Hepatocyte (in vitro differentiated cells): ENCODE data around the gene PMAIP1. TPM values are rescaled to one million over a fixed set of nuclear protein-coding genes. Genes with fewer than 3 reads are reported as not detected.

Experiments
- DNase-seq: peaks from one replicate; pipeline ENCODE4 v3.0.0-alpha.2; 2016; ENCODE audit warnings: low spot score
- H2AFZ ChIP-seq: fragments of 200-600 bp; sonication (generic); 2 replicates; pipeline ENCODE4 v1.6.0; 2016; ENCODE audit warnings: antibody characterized with exemption, mild to moderate bottlenecking
- H3K27ac ChIP-seq: fragments of 200-600 bp; sonication (generic); 2 replicates; pipeline ENCODE4 v1.5.1; 2016; ENCODE audit warnings: mild to moderate bottlenecking
- H3K27me3 ChIP-seq: fragments of 200-600 bp; sonication (generic); 2 replicates; pipeline ENCODE4 v1.6.1; 2016
- H3K36me3 ChIP-seq: fragments of 200-600 bp; sonication (generic); replicated peaks from 2 replicates; pipeline ENCODE4 v1.5.1; 2016; ENCODE audit warnings: low read depth; ENCODE audit not compliant: insufficient read depth
- H3K4me1 ChIP-seq: fragments of 200-600 bp; sonication (generic); 2 replicates; pipeline ENCODE4 v1.5.1; 2016; ENCODE audit warnings: mild to moderate bottlenecking, moderate library complexity; ENCODE audit not compliant: insufficient read depth
- H3K4me2 ChIP-seq: fragments of 200-600 bp; sonication (generic); 2 replicates; pipeline ENCODE4 v1.6.0; 2016
- H3K4me3 ChIP-seq: fragments of 200-600 bp; sonication (generic); 2 replicates; pipeline ENCODE4 v1.5.1; 2016; ENCODE audit warnings: mild to moderate bottlenecking
- H3K79me2 ChIP-seq: fragments of 200-600 bp; sonication (generic); 2 replicates; pipeline ENCODE4 v1.6.0; 2017; ENCODE audit warnings: mild to moderate bottlenecking
- H3K9me2 ChIP-seq: fragments of 200-600 bp; sonication (generic); replicated peaks from 2 replicates; pipeline ENCODE4 v1.6.0; 2017; ENCODE audit warnings: mild to moderate bottlenecking; ENCODE audit not compliant: insufficient read depth
- H3K9me3 ChIP-seq: fragments of 200-600 bp; sonication (generic); 2 replicates; pipeline ENCODE4 v1.5.1; 2016; ENCODE audit warnings: low read depth, mild to moderate bottlenecking
- H4K20me1 ChIP-seq: fragments of 200-600 bp; sonication (generic); 2 replicates; pipeline ENCODE4 v1.6.0; 2016; ENCODE audit warnings: mild to moderate bottlenecking; ENCODE audit not compliant: insufficient read depth, poor library complexity, severe bottlenecking
- CTCF ChIP-seq: fragments of 200-600 bp; sonication (generic); IDR thresholded peaks from 2 replicates; pipeline ENCODE4 v1.5.1; 2016; ENCODE audit warnings: antibody characterized with exemption, mild to moderate bottlenecking; ENCODE audit not compliant: poor library complexity
- EZH2 ChIP-seq: fragments of 200-600 bp; sonication (generic); IDR thresholded peaks from 2 replicates; pipeline ENCODE4 v1.6.1; 2016; ENCODE audit warnings: antibody characterized with exemption, mild to moderate bottlenecking, borderline replicate concordance
- EZH2phosphoT487 ChIP-seq: fragments of 200-600 bp; sonication (generic); IDR thresholded peaks from one replicate; pipeline ENCODE4 v1.6.1; 2018; ENCODE audit warnings: antibody characterized with exemption, mild to moderate bottlenecking, low read depth, moderate library complexity; ENCODE audit not compliant: unreplicated experiment, severe bottlenecking
- WGBS: methylation state at CpG from one replicate; pipeline ENCODE4 v1.1.6; 2016; ENCODE audit warnings: low lambda C conversion rate; ENCODE audit errors: missing lambda C conversion rate; 5-methylcytosine and 5-hydroxymethylcytosine counted together
- polyA plus RNA-seq: library from polyadenylated mRNA; unstranded; fragments of >200 nt; fragmentation: Nextera tagmentation; extraction: Ambion mirVana; gene quantifications from 2 replicates; pipeline ENCODE4 v1.2.1, GENCODE V29; 2016
- total RNA-seq: library from RNA; depleted of rRNA; stranded (reverse); fragments of >200 nt; gene quantifications from 2 replicates; pipeline ENCODE4 v1.2.3, GENCODE V29; 2014

The PMAIP1 gene
- total and polyA plus RNA-seq, 2 experiments from 2014 or later, result 7.7 to 10.2 TPM

GRCh38 chr18:59902131-59902992 lies 2.6 kb downstream of the PMAIP1 start:
- Histone ChIP-seq H3K79me2 (no peaks in the 10 kb centered on the region), H2AFZ (no peak overlapping the region), H3K27ac (no peak overlapping the region), H3K4me3 (no peak overlapping the region), H3K36me3 (no peaks in the 10 kb centered on the region), H3K9me2 (no peaks in the 10 kb centered on the region), H3K27me3 (peaks cover 39% of the 10 kb centered on the region), H3K4me1 (peaks cover 10% of the 10 kb centered on the region), H4K20me1 (no peaks in the 10 kb centered on the region), H3K4me2 (peak overlapping the region; percentile 96), H3K9me3 (no peaks in the 10 kb centered on the region)
- TF ChIP-seq EZH2phosphoT487, result no peak
- TF ChIP-seq EZH2, result no peak
- TF ChIP-seq CTCF, result no peak
- DNase-seq, result no peak
- 73% methylated on average over 8 of the region's 8 CpGs for WGBS

GRCh38 chr18:59902993-59903610 lies 3.3 kb downstream of the PMAIP1 start:
- TF ChIP-seq EZH2phosphoT487 (no peak), EZH2 (no peak), CTCF (no peak)
- no peak overlapping the region for H3K4me3 ChIP-seq
- H3K4me1 ChIP-seq, result peaks cover 10% of the 10 kb centered on the region
- H2AFZ ChIP-seq, result no peak overlapping the region
- no peak overlapping the region for H3K4me2 ChIP-seq
- no peaks in the 10 kb centered on the region for H3K79me2 ChIP-seq
- no peak overlapping the region for H3K27ac ChIP-seq
- H3K27me3 ChIP-seq, result peaks cover 38% of the 10 kb centered on the region
- no peaks in the 10 kb centered on the region for H3K36me3 ChIP-seq
- no peaks in the 10 kb centered on the region for H4K20me1 ChIP-seq
- DNase-seq, result no peak
- no peaks in the 10 kb centered on the region for H3K9me2 ChIP-seq
- no peaks in the 10 kb centered on the region for H3K9me3 ChIP-seq
- 83% methylated on average over 8 of the region's 8 CpGs for WGBS

- Histone ChIP-seq H3K9me3 (no peaks in the 10 kb centered on the region), H3K4me3 (no peak overlapping the region), H3K27ac (no peak overlapping the region), H3K79me2 (no peaks in the 10 kb centered on the region), H3K27me3 (peaks cover 33% of the 10 kb centered on the region), H3K9me2 (no peaks in the 10 kb centered on the region), H3K4me2 (no peak overlapping the region), H3K36me3 (no peaks in the 10 kb centered on the region), H3K4me1 (peaks cover 3% of the 10 kb centered on the region), H2AFZ (no peak overlapping the region), H4K20me1 (no peaks in the 10 kb centered on the region)
- TF ChIP-seq EZH2phosphoT487 (no peak), CTCF (no peak), EZH2 (no peak)
- 80% methylated on average over 1 of the region's 1 CpG for WGBS
- DNase-seq, result no peak
Measured at GRCh38 chr18:59904011-59904601, 4.3 kb downstream of the PMAIP1 start.
